Endothelial cell (in vitro differentiated cells): Measurements from ENCODE around the gene LHX4. TPM values are rescaled to one million over a fixed set of nuclear protein-coding genes. Genes with fewer than 3 reads are reported as not detected.
A peak's percentile ranks its signal among the peaks of the same experiment; 100 is the strongest.

Experiments
- DNase-seq: peaks from one replicate; pipeline ENCODE4 v3.0.0; 2021; ENCODE audit warnings: low spot score
- H3K27ac Mint-ChIP-seq: one replicate; pipeline ENCODE4 v1.8.0; 2021; ENCODE audit warnings: mixed read lengths, inconsistent platforms; ENCODE audit not compliant: unreplicated experiment
- H3K27me3 Mint-ChIP-seq: one replicate; pipeline ENCODE4 v1.8.0; 2021; ENCODE audit warnings: mild to moderate bottlenecking, moderate library complexity, mixed read lengths, inconsistent platforms; ENCODE audit not compliant: unreplicated experiment
- H3K36me3 Mint-ChIP-seq: one replicate; pipeline ENCODE4 v1.8.0; 2021; ENCODE audit warnings: mild to moderate bottlenecking, low read depth, mixed read lengths, inconsistent platforms; ENCODE audit not compliant: unreplicated experiment
- H3K4me1 Mint-ChIP-seq: one replicate; pipeline ENCODE4 v1.8.0; 2021; ENCODE audit warnings: mild to moderate bottlenecking, mixed read lengths, inconsistent platforms; ENCODE audit not compliant: unreplicated experiment
- H3K4me3 Mint-ChIP-seq: one replicate; pipeline ENCODE4 v1.8.0; 2021; ENCODE audit warnings: mild to moderate bottlenecking, mixed read lengths, inconsistent platforms; ENCODE audit not compliant: unreplicated experiment
- H3K9me3 Mint-ChIP-seq: one replicate; pipeline ENCODE4 v1.8.0; 2021; ENCODE audit warnings: mixed read lengths, inconsistent platforms; ENCODE audit not compliant: unreplicated experiment
- total RNA-seq: library from RNA; stranded (reverse); fragmentation: NEBNext Ultra II Directional; extraction: Animal tissue kit (Norgen Biotek cat#: 25700); gene quantifications from one replicate; pipeline ENCODE4 v1.2.1, GENCODE V29; 2021; ENCODE audit not compliant: unreplicated experiment
- TF ChIP-seq, protein P1 (sequence below): fragments of 200-600 bp; sonication (generic); IDR thresholded peaks from one replicate; pipeline ENCODE4 v1.5.0; 2021; ENCODE audit warnings: antibody characterized with exemption; ENCODE audit not compliant: unreplicated experiment

LHX4 gene
- total RNA-seq, 1 donor from 2014 or later: 1.5 TPM

DNA sequence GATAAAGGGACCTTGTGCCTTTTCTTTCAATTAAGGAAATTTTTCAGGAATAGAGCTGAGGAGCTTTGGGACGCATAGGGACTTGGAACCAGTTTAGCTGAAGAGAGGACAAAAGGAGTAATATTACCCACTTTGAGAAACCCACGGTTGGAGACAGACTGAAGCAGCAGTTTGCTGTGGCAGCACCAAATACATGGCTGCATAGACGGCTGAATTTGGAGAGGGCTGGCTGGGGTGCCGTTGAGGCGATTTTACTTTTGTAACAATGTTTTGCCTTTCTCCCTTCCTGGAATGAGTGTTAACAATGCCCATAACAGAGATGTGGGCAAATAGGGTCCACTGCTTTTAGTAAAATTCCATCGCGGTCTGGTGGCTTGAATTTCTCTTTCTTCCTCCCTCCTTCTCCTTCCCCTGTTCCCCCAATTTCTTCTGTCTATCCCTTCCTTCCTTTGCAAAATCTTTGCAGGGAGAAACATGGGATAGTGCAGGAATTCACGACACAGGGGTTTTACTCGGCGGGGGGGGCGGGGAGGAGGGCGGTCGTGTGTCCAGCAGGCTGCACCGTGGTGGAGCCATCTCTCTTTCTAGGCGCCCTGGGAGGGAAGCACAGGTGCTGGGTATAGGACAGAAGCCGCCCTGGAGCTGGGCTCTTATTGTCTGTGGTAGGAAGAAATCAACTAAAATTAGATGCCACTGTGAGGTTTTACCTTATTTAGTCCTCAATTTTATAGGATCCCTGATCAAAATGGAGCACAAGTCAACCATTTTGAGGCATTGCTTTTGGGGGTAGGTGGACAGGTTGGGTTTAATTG lies 6.8 kb downstream of the LHX4 start:
- DNase-seq: no peak

DNA sequence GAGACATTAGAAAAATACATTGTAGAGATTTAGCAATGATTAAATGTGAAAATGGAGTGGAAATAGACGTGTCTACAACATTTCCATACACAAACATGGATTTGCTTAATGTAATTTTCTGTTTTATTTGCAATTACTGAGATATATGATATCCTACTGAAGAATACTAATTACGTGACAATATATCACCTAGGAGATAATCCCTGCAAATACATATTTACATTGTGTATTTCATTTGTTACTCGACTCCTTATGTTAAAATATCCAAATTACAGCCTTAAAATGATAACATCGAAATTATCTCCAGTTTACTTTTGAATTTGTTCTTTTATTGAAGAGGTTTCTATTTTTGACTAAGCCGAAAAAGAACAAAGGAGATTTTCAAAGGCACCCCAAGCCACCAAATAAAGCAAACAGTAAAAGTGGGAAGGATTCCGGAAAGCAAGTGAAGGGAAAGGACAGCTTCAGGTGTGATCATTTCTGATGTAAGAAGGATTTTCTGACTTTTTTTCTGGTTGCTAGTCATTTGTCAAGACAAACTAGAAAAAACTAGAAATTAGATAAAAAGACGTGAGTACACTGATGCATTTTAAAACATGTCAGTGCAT lies 7.9 kb downstream of the LHX4 start:
- TF ChIP-seq, protein P1, sequence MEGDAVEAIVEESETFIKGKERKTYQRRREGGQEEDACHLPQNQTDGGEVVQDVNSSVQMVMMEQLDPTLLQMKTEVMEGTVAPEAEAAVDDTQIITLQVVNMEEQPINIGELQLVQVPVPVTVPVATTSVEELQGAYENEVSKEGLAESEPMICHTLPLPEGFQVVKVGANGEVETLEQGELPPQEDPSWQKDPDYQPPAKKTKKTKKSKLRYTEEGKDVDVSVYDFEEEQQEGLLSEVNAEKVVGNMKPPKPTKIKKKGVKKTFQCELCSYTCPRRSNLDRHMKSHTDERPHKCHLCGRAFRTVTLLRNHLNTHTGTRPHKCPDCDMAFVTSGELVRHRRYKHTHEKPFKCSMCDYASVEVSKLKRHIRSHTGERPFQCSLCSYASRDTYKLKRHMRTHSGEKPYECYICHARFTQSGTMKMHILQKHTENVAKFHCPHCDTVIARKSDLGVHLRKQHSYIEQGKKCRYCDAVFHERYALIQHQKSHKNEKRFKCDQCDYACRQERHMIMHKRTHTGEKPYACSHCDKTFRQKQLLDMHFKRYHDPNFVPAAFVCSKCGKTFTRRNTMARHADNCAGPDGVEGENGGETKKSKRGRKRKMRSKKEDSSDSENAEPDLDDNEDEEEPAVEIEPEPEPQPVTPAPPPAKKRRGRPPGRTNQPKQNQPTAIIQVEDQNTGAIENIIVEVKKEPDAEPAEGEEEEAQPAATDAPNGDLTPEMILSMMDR: no peak
- Mint-ChIP-seq H3K4me1 (peaks cover 16% of the 10 kb centered on the region), H3K36me3 (no peaks in the 10 kb centered on the region), H3K27me3 (peaks cover 25% of the 10 kb centered on the region), H3K9me3 (no peaks in the 10 kb centered on the region), H3K4me3 (no peak overlapping the region), H3K27ac (no peak overlapping the region)
- no peak for DNase-seq

More for the DNA sequence above, 6.8 kb downstream of the LHX4 start:
- no peaks in the 10 kb centered on the region for H3K36me3 Mint-ChIP-seq
- peak overlapping the region; percentile 44 for H3K4me3 Mint-ChIP-seq
- H3K27ac Mint-ChIP-seq: no peak overlapping the region
- H3K4me1 Mint-ChIP-seq: peaks cover 16% of the 10 kb centered on the region
- peaks cover 30% of the 10 kb centered on the region for H3K27me3 Mint-ChIP-seq
- TF ChIP-seq, protein P1: no peak
- no peaks in the 10 kb centered on the region for H3K9me3 Mint-ChIP-seq

DNA sequence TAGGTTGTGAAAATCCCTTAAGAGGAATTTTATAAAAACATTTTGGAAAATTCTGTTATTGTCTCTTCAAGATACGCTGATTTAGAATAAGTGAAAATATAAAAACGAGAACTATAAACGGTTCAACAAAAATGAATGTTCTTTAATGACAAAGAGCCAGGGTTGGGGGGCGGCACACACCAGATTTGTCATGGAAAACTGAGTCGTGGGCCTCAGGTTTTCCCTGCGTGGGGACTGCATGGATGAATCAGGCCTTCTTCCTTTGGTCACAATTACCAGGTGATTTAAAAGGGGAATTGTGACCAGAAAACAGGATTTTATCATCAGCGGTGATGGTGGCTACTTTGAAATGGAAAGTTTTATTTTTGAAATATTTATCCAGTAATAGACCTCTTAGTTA lies 8.6 kb downstream of the LHX4 start:
- Mint-ChIP-seq H3K36me3 (no peaks in the 10 kb centered on the region), H3K4me3 (no peak overlapping the region), H3K27me3 (peaks cover 22% of the 10 kb centered on the region), H3K27ac (no peak overlapping the region), H3K9me3 (no peaks in the 10 kb centered on the region), H3K4me1 (peaks cover 16% of the 10 kb centered on the region)
- DNase-seq: no peak
- TF ChIP-seq, protein P1: no peak

DNA sequence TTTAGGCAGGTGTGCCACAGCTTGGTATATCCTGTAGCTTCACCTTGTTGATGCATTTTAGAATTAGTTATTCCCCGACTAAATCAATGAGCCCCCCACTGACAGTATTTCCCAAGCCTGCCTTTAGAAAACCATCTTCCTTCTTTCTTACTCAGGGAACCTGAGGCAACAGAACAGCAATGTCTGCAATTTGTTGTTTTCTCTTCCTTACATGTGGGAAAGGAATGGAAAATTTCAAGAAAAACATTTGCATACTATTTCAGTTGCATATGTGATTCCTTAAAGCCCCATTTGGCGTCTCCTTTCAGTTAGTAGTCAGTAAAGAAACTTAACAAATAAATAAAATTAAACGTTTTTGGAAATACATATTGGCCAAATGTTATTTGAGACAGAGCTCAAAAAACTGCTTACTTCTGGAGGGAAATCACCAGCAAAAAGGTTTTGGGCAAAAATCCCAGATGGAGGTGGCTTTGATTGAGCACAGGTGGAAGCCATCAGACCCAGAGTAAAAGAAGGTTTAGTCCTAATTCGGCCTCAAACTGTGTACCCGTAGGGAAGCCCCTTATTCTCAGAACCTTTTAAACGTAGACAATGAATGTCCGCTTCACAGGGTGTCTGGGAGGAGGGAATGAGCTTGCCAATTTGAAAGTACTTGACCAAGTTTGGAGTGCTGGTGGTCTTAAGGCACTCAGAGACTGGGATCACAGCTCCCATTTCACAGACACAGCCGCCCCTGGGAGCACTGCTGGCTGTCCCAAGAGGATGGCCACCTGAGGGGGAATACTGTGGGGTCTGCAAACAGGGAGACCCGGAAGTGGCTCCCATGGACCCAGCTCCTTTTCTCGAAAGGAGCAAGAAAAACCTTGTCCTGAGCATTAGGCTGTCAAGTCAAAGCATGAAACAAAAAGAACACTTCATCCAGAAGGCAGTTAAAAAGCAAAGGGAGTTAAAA lies 9.4 kb downstream of the LHX4 start:
- Mint-ChIP-seq H3K9me3 (no peaks in the 10 kb centered on the region), H3K4me1 (peaks cover 12% of the 10 kb centered on the region), H3K27ac (no peak overlapping the region), H3K36me3 (no peaks in the 10 kb centered on the region), H3K27me3 (peaks cover 18% of the 10 kb centered on the region), H3K4me3 (no peak overlapping the region)
- TF ChIP-seq, protein P1: no peak
- DNase-seq: no peak
